NCI-H128 (cell line): ENCODE results near the gene ZC3H6.
"Not testable (repeated sequence)": the region's sequence is repeated elsewhere in the genome, so short reads cannot be mapped to it uniquely, and the experiment has no call there.

Source experiments
- DNase-seq: peaks from one replicate; lab custom pipeline; 2025; ENCODE audit not compliant: unreplicated experiment; lab: John Stamatoyannopoulos, UW

ZC3H6 gene

DNA sequence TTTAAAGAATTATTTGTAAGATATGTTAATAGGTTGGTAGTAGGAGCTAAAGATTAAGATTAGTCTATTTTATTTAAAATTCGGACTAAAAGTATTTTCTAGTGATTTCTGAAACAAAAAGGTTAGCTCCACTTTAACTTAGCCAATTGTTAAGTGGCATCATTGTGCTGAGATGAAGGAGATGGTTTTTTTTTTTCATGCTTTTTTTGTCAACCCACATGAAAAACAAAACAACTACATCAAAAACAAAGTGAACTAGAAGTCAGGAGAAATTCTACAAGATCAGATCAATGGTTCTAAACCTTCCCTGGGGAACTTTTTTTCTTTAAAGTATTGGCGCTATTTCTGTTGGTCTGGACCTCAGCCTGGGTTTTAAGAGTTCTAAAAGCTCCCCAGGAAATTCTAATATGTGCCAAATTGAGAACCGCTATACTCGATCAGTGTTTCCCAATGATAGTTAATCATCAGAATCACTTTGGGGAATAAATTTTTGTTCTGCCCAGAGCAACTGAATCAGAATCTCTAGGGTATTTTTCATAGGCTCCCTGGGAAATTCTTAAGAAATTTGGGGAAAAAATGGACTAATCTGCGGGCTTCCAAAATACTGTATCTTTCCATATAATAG lies 2.3 kb downstream of the ZC3H6 start:
- DNase-seq, result no peak

DNA sequence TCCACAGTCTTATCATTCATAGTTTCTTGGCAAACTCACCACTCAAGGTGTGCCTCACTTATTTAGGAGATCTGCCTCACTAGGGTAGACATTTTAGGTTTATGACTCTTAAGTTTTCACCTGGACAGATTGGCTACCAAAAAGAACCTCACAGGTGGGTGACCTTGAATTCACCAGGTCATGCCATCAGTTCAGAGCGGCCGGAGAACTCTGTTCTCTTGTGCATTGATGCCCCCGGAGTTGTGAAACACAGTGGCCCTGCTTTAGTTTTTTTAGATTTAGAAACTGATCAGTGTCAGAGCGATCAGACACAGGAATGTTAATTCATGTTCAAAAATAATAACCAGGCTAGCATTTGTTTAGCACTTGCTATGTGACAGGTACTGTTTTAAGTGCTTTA lies 6.7 kb downstream of the ZC3H6 start:
- not testable (repeated sequence) for DNase-seq

DNA sequence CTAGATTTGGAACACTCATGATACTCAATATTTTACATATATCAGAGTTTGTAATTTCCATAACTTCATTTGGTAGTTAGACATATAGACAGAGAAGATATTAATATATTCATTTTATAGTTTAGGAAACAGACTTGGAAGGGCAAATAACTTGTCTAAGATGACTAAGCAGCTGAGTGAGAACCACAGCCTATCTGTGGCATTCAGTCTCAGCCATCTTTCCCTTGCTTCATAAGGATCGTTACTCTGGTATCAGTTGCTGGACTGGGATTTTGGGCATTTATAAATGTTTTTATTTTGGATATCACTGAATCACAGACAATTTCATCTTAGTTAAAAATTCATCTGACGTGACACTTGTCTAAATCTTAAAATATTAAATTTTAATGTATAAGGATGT lies 8.1 kb downstream of the ZC3H6 start:
- not testable (repeated sequence) for DNase-seq

DNA sequence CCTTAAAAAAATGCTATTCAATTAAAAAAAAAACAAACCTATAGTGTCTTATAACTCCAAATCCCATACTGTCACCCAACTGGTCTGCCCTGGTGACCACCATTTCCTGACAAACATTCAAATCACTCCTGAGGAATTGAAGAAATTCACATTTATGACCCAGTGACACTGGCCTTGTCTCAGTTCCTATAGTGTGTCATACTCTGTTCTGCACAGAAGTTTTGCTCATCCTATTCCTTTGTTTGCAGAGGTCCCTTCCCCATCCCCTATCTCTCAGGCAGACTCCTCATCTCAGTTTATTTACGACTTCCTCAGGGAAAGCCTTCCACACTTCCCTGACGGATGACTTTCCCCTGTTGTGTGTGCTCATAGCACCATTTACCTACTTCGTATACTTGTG lies 14.7 kb downstream of the ZC3H6 start:
- no peak for DNase-seq

DNA sequence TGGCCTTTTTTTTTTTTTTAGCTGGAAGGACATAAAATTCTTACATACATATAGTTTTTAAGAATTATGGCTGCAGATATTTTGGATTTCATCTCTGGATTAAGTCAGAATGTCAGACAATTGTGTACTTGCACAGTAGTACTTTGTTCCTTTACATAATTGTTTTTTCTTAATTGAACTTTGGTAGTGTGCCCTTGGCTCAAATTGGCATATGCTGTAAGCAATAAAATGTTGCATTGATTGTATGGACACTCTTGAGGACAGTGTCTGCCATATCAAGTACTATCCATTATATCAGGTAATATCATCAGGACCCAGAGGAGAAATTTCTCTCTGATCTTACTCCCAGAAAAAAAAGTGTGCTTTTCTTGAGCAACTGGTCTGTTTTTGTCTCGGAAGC lies 15.3 kb downstream of the ZC3H6 start:
- no peak for DNase-seq

DNA sequence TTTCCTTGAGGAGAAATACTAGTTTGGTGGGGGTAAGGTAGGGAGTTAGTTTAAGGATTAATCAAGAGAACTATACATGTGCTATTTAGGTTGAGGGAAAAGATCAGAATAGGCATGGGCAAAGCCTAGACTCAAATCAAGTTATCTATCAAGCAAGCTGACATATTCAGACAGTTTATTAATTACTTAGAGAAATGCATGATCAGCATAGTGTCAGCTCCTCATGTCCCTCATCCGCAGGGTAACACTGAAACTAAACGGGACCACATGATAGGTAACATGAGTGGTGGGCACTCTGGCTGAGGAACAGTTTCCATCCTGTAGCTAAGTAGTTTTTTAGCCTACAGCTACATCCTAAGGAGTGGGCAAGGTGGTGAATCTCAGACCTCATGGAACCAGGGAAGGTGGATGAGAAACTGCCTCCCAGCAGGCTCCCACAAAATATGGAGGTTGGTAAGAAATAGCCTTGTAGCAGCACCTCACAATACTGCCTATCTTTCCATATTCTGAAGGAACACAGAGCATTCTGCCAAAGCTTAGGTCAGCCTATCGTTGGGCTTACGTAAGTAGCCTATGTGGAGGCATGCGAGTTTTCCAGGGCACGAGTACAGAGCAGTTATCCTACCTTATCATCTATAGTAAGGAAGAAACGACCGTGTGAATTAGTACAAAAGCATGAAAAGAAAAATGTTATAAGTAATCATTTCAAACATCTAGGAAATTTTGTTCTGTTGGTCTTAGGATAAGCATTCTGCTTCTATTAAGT lies 18.4 kb downstream of the ZC3H6 start:
- no peak for DNase-seq

DNA sequence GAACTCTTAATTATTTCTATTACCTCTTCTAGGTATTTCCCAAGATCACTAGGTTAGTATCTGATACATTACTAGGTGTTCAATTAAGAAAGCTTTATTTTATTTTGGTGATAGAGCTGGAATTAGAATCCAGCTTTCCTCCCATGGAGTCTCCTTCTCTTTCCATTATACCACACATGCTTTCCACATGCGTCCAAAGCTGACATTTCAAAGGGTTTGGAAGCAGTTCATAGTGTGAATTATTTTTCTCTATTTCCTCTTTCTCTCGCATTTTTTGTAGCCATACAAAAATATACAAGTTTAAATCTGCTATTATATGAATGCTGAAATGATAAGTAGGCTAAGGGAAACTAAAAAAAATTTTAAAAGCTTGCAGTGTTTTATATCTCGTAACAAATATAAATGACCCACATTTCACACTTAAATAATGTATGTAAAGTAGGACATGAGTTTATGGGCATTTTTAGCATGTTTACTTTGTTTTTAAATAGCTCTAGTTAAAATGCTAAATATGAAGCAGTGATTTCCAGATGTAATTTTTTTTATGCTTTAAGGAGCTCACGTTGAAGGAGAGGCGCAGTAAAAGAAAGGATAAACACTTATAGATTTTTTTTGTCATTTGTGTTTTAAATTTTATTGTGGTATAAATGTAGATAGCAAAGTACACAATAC lies 20.1 kb downstream of the ZC3H6 start:
- no peak for DNase-seq

DNA sequence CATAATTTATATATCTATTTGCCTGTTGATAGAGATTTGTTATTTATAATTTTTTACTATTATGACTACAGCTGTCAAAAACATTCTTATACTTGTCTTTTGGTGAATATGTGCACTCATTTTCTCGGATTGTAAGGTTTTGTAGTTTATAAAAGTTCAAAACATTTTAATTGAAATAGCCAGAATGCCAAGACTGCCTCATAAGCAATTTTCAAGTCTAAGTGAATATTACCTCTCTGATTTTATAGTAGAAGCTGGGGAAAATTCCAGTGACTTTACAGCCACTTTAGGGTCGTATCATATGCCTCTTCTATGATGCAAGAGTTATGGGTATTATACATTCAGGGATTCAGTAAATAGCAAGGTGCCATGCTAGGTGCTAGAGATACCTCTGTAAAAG lies 21.0 kb downstream of the ZC3H6 start:
- DNase-seq, result no peak

DNA sequence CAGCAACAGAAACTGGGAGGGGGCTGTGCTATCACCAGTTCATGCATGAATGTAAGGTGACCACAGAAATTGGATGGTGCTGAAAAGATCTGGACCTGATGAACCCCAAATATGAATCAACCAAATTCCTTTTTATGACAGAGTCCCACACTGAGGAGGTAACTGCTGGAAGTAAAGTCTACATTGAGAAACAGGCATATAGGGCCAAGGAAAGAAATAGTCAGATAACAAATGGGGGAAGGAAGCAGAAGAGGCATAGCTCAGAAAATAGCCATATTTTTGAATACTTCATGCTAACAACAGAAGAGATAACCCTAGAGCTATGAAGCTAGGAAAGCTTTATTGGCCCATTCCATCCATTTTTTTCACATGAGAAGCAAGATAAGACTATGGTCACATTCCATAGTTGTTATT lies 25.8 kb downstream of the ZC3H6 start:
- DNase-seq, result no peak

DNA sequence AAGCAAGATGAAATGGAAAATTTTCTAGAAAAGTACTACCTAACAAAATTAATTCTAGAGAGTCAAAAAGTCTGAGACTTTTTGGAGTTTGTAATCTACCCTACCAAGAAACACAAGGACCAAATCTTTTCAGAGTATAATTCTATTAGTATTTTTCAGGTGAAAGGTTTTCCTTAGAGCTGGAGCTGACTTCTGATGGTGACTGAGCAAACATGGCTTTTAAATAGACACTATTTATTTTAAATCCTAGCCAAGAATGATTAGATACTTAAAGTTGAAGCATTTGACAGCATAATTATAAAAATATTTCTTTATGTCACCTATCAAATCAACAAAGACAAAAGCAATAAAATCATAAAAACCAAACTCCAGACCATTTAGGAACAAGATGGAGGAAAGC lies 26.6 kb downstream of the ZC3H6 start:
- no peak for DNase-seq

DNA sequence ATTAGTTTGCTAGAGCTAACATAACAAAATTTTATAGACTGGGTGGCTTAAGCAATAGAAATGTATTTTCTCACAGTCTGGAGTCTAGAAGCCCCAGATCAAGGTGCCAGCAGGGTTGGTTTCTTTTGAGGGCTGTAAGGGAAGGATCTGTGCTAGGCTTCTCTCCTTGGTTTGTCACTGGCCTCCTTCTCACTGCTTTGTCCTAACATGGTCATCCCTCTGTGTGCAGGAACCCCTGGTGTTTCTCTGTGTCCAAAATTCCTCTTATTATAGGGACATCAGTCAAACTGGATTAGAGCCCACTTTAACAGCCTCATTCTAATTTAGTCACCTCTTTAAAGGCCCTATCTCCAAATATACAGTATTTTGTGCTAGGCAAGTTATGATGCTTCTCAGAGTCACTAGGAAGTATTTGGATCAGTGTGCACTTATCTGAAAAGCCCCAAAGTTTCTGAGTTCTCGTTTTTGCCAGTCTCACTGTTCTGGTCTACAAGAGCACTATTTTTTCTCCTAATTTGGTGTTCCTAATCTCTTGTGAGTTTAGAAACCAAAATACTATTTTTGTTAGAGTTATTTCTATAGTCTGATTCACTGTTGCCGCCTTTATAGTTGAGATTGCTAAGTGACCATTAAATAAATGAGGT lies 29.0 kb downstream of the ZC3H6 start:
- DNase-seq, result no peak

DNA sequence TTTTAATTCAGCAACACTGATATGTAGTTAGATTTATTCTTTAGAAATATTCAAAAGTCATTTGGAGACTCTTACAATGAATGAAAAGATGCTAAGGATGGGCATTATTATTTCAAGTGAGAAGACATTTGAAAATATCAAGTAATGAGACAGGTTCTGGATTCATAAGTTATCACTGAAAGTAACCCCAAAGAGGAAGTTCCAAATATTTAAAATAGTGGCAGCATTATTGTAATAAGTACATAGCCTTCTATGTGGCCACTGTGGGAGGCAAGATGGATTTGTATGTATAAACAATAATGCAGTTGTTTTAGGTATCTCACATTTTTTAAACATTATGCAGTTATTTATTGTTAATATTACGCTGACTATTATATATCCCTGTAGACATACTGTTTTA lies 29.7 kb downstream of the ZC3H6 start:
- no peak for DNase-seq

DNA sequence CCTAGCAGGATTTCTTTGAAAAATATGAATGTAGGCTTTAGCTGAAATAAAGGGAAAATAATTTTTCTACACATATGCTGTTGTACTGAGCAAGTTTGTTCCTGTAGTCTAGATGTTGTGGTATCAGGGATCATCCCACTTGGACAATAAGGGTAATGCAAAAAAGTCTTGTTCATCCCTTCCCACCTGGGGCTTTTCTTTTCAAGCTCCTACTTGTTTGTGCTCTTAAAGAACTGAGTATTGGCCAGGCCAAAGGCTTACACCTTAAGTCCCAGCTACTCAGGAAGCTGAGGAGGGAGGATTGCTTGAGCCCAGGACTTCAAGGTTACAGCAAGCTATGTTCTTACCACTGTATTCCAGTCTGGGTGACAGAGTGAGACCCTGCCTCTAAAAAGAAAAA lies 35.5 kb downstream of the ZC3H6 start:
- DNase-seq, result no peak

DNA sequence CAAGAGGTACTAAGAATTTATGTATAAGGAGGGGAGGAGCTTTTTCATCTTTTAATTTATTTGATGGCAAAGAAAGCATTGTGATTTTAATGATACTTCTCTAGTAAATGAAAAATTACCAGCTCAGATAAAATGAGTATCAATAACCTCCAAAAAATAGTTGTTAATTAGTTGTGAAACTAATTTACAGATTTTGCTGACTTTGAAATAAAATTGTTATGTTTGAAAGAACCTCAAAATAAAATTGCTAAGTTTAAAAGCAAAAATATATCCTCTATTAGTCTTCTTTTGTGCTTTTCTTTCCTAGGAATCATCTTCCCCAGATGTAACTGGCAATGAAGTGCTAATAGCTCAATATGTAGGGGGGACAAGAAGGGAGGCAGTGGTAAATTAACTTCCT lies 36.5 kb downstream of the ZC3H6 start:
- no peak for DNase-seq

DNA sequence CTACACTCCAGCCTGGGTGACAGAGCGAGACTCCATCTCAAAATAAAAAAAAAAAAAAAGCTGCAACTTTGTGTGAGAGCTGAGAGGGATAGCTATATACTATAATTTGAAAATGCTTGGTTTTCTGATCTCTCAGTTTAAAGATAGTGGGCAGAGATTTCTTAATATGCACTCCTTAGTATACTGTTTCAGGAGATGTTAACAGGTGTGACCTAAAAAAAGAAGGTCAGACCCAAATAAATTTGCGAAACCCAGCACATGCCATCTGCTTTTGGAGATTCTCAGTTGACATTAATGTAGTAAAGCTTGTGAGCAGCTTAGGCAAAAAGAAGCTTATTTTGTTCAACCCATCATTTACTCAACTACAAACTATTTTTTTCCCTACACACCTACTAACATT lies 37.4 kb downstream of the ZC3H6 start:
- DNase-seq, result no peak

DNA sequence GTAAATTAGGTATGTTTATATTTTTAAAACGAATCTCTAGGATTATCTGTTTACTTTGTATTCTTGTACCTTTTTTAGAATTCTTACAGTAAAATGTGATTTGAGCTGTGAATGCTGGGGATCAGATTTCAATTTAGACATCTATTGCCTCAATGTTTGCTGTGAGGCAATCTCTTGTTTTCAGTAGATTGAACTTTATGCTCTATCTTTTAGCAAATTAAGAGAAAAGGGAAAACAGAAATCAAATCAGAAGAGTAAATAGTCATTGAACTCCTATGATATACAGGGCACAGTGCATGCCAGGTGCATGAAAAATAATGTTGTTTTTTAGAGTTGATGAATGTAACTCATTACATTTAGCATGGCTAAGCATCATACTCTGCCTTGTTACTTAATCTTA lies 39.5 kb downstream of the ZC3H6 start:
- DNase-seq, result no peak

DNA sequence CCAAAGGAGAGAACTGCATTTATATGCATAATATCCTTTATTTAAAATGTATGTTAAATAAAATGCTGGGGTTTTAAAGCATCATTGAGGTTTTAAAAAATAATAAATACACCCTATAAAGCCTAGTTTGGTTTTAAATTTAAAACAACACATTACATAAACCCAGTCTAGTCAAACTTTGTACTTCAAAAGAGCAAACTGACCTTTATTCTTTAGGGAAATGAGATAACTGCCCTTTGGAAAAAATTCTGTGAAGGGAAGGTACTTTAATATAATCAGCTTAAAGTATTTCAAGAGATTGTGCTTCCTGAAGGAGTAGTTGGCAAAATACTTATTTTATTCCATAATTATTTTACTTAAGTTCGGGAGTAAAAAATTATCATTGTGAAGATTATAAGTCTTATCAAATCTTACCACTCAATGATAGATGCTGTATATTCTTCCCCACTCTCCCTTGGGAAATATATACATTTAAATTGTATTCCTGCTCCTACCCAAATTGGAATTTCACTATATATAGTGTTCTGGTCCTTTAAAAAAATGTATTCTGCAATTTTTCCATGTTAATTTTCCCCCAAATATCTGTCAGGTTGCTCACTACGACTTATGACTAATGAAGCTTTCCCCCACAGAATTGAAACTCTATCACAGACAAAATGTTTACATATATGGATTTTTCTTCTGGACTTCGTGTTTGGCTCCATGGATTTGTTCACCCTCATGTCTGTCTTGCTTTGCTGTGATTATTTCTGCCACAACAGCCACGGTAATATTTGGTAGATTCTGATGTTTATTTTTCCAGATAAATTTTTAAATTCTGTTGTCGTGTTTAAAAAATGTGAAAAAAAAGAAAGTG lies 42.1 kb downstream of the ZC3H6 start:
- DNase-seq, result no peak

DNA sequence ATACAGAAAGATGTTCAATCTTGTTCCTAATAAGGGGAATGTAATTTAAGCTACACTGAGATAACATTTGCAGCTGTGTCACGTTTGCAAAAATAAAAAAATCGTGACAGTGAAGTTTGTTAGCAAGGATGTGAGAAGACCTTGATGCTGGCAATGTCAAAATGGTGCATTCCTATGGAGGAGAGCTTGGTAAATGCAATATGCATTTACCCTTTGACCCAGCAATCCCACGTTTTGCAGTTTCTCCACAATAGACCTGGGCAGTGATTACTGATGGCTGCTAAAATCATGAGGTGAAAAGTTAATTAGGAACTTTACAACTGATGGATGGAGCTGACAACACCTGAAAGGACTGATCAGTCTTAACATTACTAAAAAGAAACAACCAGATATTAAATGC lies 43.1 kb downstream of the ZC3H6 start:
- no peak for DNase-seq

DNA sequence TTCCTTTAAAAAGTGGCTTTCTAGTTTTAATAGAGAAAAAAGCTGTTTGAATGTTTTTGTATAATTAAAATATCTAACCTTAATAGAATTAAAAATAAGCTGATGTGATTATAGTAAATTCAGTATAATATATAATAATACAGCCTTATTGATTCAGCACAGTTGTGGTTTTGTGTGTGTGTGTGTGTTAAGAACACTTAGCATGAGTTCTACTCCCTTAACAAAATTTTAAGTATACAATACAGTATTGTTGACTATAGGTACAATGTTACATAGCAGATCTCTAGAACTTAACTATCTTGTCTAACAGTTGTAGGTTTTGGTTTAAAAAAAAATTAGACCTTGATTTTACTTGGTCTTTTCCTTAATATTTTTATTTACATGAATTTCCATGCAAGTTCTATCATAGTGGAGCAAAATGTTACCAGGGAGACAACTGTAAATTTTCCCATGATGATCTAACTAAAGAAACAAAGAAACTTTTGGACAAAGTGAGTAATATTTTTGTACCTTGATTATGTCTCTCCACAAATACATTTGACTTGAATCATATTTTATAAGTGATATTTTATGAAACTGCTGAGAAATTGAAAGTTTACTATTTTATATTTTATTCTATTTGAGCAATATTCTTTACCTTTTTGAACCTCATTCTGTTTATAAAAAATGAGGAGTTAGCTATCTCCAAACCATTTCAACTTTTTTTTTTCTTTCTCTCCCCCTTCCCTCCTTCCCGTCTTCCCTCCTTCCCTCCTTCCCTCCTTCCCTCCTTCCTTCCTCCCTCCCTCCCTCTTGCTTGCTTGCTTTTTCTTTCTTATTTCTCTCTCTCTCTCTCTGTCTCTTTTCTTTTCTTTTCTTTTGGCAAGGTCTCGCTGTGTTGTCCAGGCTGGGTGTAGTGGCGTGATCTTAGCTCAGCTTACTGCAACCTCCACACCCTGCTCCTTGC lies 46.3 kb downstream of the ZC3H6 start:
- no peak for DNase-seq

DNA sequence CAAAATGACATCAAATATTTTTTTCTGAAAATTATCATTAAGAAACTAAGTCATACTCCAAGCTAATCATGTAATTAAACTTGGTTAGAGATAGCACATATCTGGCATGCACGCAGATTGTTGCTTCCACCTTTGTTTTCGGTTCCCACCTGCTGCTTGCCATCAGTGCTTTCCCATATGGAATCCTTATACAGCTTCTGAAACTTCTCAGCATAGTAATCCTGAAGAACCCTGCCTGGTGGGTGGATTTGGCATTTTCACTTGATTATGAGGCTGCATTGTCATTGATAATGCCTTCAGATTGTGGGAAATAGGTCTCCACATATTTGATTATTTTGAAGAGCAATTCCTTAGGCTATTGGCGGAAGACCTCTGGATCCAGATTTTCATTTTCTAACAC lies 47.5 kb downstream of the ZC3H6 start:
- DNase-seq, result no peak
